DMS79 (cell line): ENCODE data around the gene DSCAML1.

ENCODE experiments used
- DNase-seq: peaks from one replicate; lab custom pipeline; 2025; lab: John Stamatoyannopoulos, UW

DSCAML1 gene

GRCh38 chr11:117443266-117444186, 353.5 kb downstream of the DSCAML1 start:
- peak; percentile 15 for DNase-seq

- no peak for DNase-seq
Measured at GRCh38 chr11:117442869-117443239, 354.2 kb downstream of the DSCAML1 start.

DNA sequence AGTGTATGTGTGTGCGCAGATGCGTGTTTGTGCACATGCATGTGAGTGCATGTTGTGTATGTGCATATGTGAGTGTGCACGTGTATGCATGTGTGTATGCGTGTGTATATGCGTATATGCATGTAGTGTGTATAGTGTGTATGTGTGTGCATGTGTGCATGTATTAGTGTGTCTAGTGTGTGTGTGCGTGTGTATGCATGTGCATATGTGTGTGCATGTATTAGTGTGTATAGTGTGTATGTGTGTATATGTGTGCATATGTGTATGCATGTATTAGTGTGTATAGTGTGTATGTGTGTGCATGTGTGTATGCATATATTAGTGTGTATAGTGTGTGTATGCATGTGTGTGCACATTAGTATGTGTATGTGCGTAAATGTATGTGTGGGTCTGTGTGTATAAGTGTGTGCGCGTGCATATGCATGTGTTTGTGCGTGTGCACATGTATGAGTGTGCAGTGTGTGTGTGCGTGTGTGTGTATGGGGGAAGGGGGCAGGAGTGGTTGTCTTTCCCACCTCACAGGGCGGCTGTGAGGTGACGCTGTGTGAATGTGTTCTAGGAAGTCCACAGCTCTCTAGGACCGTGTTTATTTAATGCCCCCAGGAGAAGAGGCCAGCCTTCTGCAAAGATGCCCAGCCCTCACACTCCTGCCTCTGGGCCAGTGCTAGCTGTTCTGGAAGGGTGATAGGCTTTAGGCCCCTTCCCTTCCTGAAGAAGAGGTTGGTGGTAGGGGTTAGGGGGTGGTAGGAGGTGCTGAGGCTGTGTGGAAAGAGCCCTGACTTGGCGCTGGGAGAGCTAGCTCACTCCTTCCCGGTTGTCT, 354.8 kb downstream of the DSCAML1 start:
- no peak for DNase-seq

- DNase-seq, result no peak
Measured at GRCh38 chr11:117441146-117441975, 355.7 kb downstream of the DSCAML1 start.

GRCh38 chr11:117440258-117440657, 356.8 kb downstream of the DSCAML1 start:
- DNase-seq, result no peak

- DNase-seq, result no peak
Measured at GRCh38 chr11:117439256-117439655, 357.8 kb downstream of the DSCAML1 start.

- DNase-seq, result no peak
Measured at GRCh38 chr11:117438371-117439000, 358.5 kb downstream of the DSCAML1 start.

DNA sequence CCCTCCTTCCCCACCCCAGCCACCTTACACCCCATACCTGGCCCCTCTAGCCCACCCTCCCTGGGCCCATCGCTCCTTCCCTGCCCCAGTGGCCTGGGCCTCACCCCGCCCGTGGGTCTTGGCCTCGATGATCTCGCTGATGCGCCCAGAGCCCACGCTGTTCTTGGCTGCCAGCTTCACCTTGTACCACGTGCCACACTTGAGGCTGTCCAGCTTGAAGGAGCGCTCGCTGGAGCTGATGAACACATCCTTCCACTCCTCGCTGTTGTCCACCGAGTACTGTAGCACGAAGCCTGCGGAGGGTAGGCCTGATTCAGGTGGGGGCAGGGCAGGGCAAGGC, 359.3 kb downstream of the DSCAML1 start:
- DNase-seq, result no peak

- DNase-seq, result no peak
Measured at GRCh38 chr11:117437041-117437790, 359.8 kb downstream of the DSCAML1 start.

DNA sequence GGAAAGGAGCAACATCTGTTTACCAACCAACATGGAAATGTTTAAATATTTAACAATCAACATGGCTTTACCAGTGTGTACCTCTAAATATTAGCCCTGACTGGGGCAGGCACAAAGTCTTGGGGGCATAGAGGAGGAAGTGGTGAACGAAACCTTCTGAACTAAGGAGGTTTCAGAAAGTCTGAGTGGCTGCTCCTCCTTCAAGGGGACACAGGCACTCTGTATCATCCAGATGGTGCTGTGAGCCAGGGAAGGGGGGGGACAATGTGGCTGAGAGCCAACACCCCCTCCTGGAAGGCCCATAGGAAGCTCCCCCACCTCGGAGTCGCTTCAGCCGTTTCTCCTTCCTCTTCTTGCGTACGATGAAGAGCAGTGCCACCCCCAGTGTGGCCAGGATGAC, 361.7 kb downstream of the DSCAML1 start:
- DNase-seq, result no peak

DNA sequence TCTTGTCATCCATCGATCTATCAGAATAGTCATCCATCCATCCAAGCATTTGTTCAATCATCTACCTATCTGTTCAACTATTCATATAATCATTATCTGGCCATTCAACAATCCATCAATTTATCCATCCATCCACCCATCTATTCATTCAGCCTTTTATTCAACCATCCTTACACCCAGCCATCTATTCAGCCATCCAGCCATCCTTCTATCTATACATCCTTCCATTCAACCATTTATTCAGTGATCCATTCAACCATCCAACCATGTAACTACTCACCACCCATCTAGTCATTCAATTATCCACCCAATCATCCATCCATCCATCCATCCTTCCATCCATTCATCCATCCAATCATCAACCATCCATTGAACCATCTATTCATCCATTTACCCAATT, 362.5 kb downstream of the DSCAML1 start:
- no peak for DNase-seq

DNA sequence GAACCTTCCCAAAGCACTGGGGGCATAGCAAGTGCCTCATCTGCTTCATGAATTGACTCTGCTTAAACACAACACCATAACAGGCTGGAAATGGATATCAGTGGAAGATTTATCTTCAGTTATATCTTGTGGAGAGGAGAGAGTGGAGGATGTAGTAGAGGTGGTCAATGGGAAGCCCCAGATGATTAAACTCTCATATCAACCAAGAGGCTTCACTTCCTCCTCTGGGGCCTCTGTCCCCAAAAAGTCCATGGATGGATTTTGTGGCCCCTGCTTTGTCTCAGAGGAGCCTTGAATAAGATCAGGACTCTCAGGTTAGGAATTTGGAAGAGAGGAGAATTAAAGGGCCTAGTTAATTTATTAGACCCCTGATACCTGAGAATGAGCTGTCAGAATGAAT, 363.3 kb downstream of the DSCAML1 start:
- no peak for DNase-seq

- DNase-seq, result no peak
Measured at GRCh38 chr11:117431436-117431835, 365.6 kb downstream of the DSCAML1 start.

DNA sequence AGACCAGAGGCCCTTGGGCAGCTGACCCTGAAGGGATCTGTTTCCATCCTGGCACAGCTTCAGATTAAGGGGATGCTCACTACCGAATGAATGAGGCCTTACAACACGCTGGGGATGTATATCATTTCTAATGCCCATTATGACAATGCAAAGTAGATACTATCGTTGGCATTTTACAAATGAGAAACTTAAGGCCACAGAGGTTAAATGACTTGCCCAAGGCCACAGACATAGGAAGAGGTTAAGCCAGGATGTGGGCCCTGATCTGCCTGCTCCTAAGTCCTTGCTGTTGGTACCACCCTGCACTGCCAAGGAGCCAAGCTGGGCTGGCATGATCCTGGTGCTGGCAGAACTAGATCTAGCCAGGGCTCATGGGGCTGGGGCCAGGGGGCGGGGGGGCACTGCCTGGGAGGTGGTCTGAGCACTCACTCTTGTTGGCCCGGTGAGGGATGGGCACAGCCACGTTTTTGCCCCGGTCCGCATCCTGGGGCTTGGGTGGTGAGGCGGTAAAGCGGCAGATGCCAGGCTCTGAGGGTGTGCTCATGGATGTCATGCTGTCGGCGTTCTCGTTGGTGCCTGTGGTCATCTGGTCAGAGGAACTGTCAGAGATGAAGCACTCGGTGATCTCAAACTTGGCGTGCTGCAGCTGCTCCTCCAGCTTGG, 366.6 kb downstream of the DSCAML1 start:
- no peak for DNase-seq

GRCh38 chr11:117428856-117429229, 368.2 kb downstream of the DSCAML1 start:
- no peak for DNase-seq

- no peak for DNase-seq
Measured at GRCh38 chr11:117428186-117428855, 368.7 kb downstream of the DSCAML1 start.

DNA sequence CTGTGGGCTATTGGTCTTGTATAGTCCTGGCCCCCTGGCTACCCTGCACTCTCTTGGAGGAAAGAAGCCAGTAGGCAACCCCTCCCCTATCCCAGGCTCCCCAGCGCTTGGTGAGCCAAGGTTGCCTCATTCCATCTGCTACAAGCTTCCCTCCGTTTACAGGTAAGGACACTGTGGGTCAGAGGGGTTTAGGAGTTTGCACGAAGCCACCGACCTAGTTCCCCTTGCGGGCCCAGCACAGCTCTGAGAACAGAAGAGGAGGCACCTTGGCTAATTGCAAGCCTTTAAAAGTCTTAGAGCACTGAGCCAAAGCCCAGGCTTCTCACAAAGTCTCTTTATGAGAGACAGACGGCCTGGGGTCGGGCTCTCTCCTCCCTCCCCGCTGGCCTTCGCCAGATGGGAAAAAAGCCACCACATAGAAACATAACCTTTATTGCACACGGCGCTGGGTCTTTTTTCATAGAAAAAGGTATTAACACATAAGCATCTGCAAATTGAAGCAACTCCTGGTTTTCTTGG, 369.6 kb downstream of the DSCAML1 start:
- no peak for DNase-seq

GRCh38 chr11:117426941-117427340, 370.1 kb downstream of the DSCAML1 start:
- no peak for DNase-seq

- peak; percentile 56 for DNase-seq
Measured at GRCh38 chr11:117426297-117426685, 370.7 kb downstream of the DSCAML1 start.
